VCaP (cell line): Measurements from ENCODE around the gene NTHL1.

Experiments used
- H3K27ac ChIP-seq: fragments of 450-650 bp; 2 replicates; pipeline ENCODE4 v1.5.1; 2017
- CTCF ChIP-seq: fragments of 450-650 bp; conservative IDR thresholded peaks from 2 replicates; pipeline ENCODE4 v1.5.1; 2017; ENCODE audit warnings: mild to moderate bottlenecking, moderate library complexity

NTHL1 gene

GRCh38 chr16:2033057-2033908, 14.4 kb downstream of the NTHL1 start:
- no peak for TF ChIP-seq CTCF
- no peak overlapping the region for H3K27ac ChIP-seq

- TF ChIP-seq CTCF: no peak
- H3K27ac ChIP-seq: no peak overlapping the region
Observed at GRCh38 chr16:2032285-2033056, 15.2 kb downstream of the NTHL1 start.

GRCh38 chr16:2031081-2031577, 16.5 kb downstream of the NTHL1 start:
- no peak for TF ChIP-seq CTCF
- no peak overlapping the region for H3K27ac ChIP-seq

- TF ChIP-seq CTCF: no peak
- no peak overlapping the region for H3K27ac ChIP-seq
Observed at GRCh38 chr16:2030036-2030435, 17.6 kb downstream of the NTHL1 start.

- no peak for TF ChIP-seq CTCF
- H3K27ac ChIP-seq: no peak overlapping the region
Observed at GRCh38 chr16:2029350-2029749, 18.3 kb downstream of the NTHL1 start.

- TF ChIP-seq CTCF: no peak
- no peak overlapping the region; the same call in 1 of the 2 replicates for H3K27ac ChIP-seq
Observed at GRCh38 chr16:2028620-2029220, 18.9 kb downstream of the NTHL1 start.

- no peak for TF ChIP-seq CTCF
- peak overlapping the region; percentile 79 for H3K27ac ChIP-seq
Observed at GRCh38 chr16:2028146-2028545, 19.5 kb downstream of the NTHL1 start.
